ENCODE results near the gene VWA8.

DNA sequence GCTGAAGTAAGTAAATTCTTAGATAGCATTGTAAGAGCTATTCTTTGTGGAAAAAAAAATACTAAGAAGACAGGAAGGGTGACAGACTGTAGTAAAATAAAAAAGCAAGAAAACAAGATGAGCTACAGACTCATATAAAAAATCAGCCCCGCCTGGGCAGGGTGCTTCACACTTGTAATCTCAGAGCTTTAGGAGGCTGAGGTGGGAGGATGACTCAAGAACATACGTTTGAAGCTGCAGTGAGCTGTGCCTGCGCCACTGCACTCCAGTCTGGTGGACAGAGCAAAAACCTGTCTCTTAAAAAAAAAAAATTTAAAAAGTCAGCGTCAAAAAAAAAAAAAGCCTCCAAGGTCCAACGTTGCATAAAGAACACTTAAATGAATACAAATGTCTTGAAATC lies 102.1 kb downstream of the VWA8 start:
- TF ChIP-seq, protein P1, sequence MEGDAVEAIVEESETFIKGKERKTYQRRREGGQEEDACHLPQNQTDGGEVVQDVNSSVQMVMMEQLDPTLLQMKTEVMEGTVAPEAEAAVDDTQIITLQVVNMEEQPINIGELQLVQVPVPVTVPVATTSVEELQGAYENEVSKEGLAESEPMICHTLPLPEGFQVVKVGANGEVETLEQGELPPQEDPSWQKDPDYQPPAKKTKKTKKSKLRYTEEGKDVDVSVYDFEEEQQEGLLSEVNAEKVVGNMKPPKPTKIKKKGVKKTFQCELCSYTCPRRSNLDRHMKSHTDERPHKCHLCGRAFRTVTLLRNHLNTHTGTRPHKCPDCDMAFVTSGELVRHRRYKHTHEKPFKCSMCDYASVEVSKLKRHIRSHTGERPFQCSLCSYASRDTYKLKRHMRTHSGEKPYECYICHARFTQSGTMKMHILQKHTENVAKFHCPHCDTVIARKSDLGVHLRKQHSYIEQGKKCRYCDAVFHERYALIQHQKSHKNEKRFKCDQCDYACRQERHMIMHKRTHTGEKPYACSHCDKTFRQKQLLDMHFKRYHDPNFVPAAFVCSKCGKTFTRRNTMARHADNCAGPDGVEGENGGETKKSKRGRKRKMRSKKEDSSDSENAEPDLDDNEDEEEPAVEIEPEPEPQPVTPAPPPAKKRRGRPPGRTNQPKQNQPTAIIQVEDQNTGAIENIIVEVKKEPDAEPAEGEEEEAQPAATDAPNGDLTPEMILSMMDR (IDR thresholded peaks at IDR 0.05) = no peak
- TF ChIP-seq POLR2A (IDR thresholded peaks at IDR 0.05) = no peak

Data from thyroid gland (tissue), 4 donors.